Aorta (tissue), 5 donors: ENCODE results near the gene FKBP7. TPM values are rescaled to one million over a fixed set of nuclear protein-coding genes. Genes with fewer than 3 reads are reported as not detected.

ENCODE experiments used
- ATAC-seq: fragments of 200-7000 bp; cut with Tn5 transposase; one replicate; pipeline ENCODE4 v1.9.1; 2022; ENCODE audit warnings: moderate library complexity; ENCODE audit not compliant: low FRiP score
- DNase-seq, 2 donors: peaks; one replicate each; pipeline ENCODE4 v3.0.0-alpha.2; 2020
- H3K27ac ChIP-seq, 2 donors: one replicate each; pipeline ENCODE4 v1.5.1; 2013; ENCODE audit warnings: low read length in 2 of 2, mild to moderate bottlenecking in 2 of 2, moderate library complexity in 2 of 2, control low read depth in 1 of 2, inconsistent platforms in 1 of 2, low read depth in 1 of 2
- H3K27me3 ChIP-seq, 2 donors: one replicate each; pipeline ENCODE4 v1.6.1; 2013; ENCODE audit warnings: control low read depth in 1 of 2, low read length in 1 of 2, mild to moderate bottlenecking in 1 of 2, moderate library complexity in 1 of 2; ENCODE audit not compliant: insufficient read depth in 2 of 2, control insufficient read depth in 1 of 2
- H3K36me3 ChIP-seq, 2 donors: one replicate each; pipeline ENCODE4 v1.6.1; 2013; ENCODE audit warnings: control low read depth in 1 of 2, low read length in 1 of 2, mild to moderate bottlenecking in 1 of 2; ENCODE audit not compliant: insufficient read depth in 2 of 2, control insufficient read depth in 1 of 2
- H3K4me1 ChIP-seq, 2 donors: one replicate each; pipeline ENCODE4 v1.6.1; 2013; ENCODE audit warnings: low read length in 2 of 2, control low read depth in 1 of 2, mild to moderate bottlenecking in 1 of 2, moderate library complexity in 1 of 2; ENCODE audit not compliant: insufficient read depth in 2 of 2, control insufficient read depth in 1 of 2
- H3K4me3 ChIP-seq, 2 donors: one replicate each; pipeline ENCODE4 v1.5.1; 2013; ENCODE audit warnings: low read length in 2 of 2, control low read depth in 1 of 2, mild to moderate bottlenecking in 1 of 2
- H3K9me3 ChIP-seq: one replicate; pipeline ENCODE4 v1.6.1; 2013; ENCODE audit warnings: mild to moderate bottlenecking, low read length; ENCODE audit not compliant: control insufficient read depth
- WGBS, 2 donors: extraction: QIAGEN DNeasy Blood & Tissue Kit; methylation state at CpG; one replicate each; pipeline ENCODE4 v1.1.7; 2013; 5-methylcytosine and 5-hydroxymethylcytosine counted together
- intact Hi-C, 2 donors: fragments of 100-400 bp; cut with DNase I; formaldehyde crosslinking; loops; one replicate each; pipeline versions ENCODE4 v1.14.2 to v1.15.0; 2022
- polyA plus RNA-seq, 2 donors: library from polyadenylated mRNA; stranded (reverse); fragments of 200-250 nt; gene quantifications; one replicate each; pipeline ENCODE4 v1.2.3, GENCODE V29; 2013
- total RNA-seq, 2 donors: library from RNA; stranded (reverse); fragmentation: NEBNext Ultra II Directional; extraction: Animal tissue kit (Norgen Biotek cat#: 25700); gene quantifications; one replicate each; pipeline ENCODE4 v1.2.1, GENCODE V29; 2021
- donor health status: healthy with polysubstance abuse.
- donor health status: Bipolar disorder and iron deficiency.
- donor health status: DM: no; HTN: no; CAD: no.
- donor health status: DM: no; HTN: no; CAD: no.
- donor health status: DM: yes; HTN: yes; CAD: no.

The FKBP7 gene
- total and polyA plus RNA-seq, 4 donors, result 12.8 to 41.5 (median 25.8) TPM

DNA sequence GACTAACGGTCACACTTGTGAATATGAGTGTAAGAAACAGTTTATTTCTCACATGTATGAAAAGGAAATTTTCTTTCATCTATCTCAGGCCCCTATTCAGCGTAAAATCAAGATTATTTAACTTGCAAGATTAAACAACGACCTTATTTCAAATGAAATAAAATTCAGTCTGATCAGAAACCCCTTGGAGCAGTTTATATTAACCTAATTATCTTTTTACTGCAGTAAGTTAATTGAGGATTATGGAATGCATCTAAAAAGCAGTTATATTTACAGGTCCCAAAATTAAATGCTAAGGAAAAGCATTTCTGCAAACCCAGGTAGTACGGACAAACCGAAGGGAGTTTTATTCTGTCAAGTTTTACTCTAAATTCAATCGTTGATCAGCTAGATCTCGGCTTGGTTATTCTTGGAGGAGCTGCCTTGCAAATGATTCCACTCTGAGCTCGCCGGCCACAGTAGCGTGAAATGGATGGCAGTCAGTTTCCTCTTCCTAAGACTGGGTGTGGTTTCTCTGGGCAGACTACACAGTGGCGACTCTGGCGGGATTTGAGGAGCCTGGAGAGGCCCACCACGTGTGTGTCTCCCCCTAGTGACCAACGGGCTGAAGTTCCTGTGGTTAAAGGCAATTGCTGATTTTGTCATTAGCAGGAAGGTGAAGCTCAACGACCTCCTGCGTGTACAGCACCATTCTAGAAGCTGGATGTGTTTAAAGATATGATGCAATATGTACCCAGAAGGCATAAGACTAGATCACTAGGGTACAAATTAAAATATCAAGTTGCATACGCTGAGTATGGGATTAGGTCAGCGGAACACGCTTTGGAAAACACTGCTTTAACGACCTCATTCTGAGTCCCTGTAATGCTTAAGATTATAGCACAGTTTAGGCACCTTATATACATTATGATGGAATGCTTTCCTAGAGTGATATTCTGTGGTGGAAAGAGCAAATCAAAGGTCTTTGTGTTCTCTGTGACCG is 63.8 kb downstream of the FKBP7 start:
- intact Hi-C loops, result loop anchor here in 1 of 2 donors (2.0 to 10.0 kb wide), 2 partner anchors 66 to 300 kb away; partner anchors contain the start of genes PLEKHA3 and RBM45
- no peaks in the 10 kb centered on the region for H3K36me3 ChIP-seq
- H3K9me3 ChIP-seq, result no peaks in the 10 kb centered on the region
- DNase-seq (peak; percentile 93), ATAC-seq (peak; percentile 97)
- 13% methylated on average over 21 of the region's 21 CpGs for WGBS, 2 donors
- no peaks in the 10 kb centered on the region for H3K4me1 ChIP-seq
- peak overlapping the region; percentile 53 to 66 for H3K4me3 ChIP-seq
- H3K27me3 ChIP-seq, result no peaks in the 10 kb centered on the region
- peak overlapping the region; percentile 50 to 83 for H3K27ac ChIP-seq

Other genes starting within 250 kb of the FKBP7 start
- 10 to 100 TPM; 55.6 to 69.9 TPM for gene PRKRA, start 27.4 kb downstream of the FKBP7 start, total RNA-seq
- 10 to 100 TPM; 43.1 to 56.1 TPM for gene PRKRA, start 27.4 kb downstream of the FKBP7 start, polyA plus RNA-seq
- gene PJVK, start 27.2 kb downstream of the FKBP7 start, total RNA-seq, result 1 to 10 TPM; 2.2 to 8.4 TPM
- 10 to 100 TPM in 1 of 2 donors, under 1 TPM in 1; 0.75 to 10.6 TPM for gene PJVK, start 27.2 kb downstream of the FKBP7 start, polyA plus RNA-seq
- gene PLEKHA3, start 1.9 kb upstream of the FKBP7 start, total RNA-seq, result 10 to 100 TPM; 41.2 to 43.9 TPM
- gene PLEKHA3, start 1.9 kb upstream of the FKBP7 start, polyA plus RNA-seq, result 1 to 10 TPM; 3.1 to 3.9 TPM